ENCODE measurements around the gene PODNL1.
"Not testable (repeated sequence)": the region's sequence is repeated elsewhere in the genome, so short reads cannot be mapped to it uniquely, and the experiment has no call there.

Gene PODNL1

DNA sequence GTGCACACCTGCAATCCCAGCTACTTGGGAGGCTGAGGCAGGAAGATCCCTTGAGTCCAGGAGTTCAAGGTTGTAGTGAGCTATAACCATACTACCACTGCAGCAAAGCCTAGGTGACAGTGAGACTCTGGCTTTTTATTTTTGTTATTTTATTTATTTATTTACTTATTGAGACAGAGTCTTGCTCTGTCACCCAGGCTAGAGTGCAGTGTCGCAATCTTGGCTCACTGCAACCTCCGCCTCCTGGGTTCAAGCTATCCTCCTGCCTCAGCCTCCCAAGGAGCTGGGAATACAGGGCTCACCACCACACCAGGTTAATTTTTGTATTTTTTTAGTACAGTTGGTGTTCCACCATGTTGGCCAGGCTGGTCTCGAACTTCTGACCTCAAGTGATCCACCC, 35.3 kb upstream of the PODNL1 start:
- not testable (repeated sequence) for DNase-seq

DNA sequence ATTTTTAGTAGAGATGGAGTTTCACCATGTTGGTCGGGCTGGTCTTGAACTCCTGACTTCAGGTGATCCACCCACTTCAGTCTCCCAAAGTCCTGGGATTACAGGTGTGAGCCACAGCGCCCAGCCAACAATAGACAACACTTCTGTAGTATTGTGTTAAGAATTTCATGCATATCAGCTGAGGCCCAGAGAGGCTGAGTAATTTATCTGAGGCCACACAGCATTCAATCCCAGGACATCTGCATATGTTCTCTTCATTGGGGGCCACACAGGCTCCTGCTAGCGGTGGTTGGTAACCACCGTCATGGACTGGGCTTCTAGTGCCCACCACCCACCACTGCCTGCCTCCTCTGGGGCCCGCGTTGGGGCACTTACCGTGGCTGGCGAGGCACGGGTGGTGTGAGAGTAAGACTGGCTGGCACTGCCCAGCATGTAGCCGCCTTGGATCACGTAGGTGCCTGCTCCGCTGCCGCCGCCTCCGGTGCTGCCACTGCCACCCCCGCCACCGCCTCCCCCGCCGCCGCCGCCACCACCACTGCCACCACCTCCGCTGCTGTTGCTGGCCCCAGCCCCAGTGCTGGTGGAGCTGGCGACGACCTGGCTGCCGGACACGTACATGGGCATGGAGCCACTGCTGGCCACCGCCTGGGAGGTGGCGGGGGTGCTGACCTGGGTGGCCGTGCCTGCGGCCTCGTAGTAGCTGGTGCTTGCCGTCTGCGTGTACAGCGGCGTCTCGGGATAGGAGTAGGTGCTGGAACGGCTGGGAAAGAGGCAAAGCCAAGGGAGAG, 34.3 kb upstream of the PODNL1 start:
- DNase-seq = no peak

DNA sequence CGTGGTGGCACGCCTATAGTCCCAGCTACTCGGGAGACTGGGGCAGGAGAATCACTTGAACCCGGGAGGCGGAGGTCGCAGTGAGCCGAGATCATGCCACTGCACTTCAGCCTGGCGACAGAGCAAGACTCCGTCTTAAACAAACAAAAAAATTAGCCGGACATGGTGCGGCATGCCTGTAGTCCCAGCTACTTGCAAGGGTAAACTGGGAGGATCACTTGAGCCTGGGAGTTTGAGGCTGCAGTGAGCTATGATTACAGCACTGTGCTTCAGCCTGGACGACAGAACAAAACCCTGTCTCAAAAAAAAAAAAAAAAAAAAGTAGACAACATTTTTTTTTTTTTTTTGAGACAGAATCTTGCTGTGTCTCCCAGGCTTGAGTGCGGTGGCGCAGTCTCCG, 33.7 kb upstream of the PODNL1 start:
- DNase-seq = not testable (repeated sequence)

DNA sequence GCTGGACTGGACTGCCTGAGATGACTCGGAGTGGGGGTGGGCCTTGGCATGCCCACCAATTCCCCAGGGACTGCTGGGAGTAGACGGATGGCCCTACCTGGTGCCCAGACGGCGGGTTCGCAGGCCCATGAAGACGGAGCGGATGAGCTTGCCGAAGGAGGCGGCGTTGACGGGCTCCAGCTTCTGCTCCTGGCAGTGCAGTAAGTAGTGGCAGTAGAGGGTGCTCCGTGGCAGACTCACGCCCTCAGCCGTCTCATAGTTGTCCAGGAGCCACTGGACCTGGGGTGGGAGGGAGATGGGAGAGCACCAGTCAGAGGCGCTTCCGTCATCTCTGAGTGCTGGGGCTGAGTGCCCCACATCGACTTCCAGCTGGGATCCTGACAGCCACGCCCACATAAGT, 31.7 kb upstream of the PODNL1 start:
- DNase-seq = no peak

DNA sequence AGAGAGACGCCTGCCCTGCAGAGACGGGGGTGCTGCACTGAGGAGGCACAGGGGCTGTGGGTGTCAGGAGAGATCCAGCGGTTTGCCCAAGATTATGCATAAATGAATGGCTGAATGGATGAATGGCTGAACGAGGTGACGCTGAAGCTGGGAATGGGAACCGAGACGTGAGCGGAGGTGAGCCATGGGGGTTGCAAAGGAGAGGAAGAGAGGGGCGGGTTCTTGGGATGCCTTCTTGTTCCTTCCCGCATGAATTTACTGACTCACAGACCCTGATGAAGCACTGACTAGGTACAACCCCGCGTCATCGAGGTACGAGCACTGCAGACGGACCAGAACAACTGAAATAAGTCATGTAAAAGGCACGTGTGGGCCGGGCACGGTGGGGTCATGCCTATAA, 30.8 kb upstream of the PODNL1 start:
- DNase-seq = no peak

DNA sequence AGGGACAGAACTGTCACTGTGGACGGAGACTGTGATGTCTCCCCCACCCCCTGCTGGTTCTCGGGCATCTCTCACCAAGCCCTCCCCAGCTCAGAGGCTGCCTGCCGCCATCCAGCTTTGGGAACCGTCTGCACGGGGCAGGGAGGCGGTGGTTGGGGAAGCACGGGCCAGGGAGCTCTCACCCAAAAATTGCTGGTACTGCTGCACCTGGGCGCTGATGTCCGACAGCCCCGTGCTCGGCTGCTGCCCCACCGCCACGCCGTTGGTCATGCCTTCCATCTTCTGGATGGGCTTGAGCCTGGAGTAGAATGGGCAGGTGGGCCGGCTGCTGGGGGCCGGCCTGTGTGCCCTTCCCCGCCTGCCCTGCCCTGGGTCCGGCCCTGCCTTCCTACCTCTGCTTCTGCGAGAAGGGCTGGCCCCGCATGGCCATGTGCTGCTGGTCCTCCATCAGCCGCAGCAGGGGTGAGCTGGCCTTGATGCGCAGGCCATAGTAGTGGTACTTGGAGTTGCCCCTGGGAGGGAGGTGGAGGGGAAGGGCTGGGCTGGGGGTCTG, 30.2 kb upstream of the PODNL1 start:
- no peak for DNase-seq

DNA sequence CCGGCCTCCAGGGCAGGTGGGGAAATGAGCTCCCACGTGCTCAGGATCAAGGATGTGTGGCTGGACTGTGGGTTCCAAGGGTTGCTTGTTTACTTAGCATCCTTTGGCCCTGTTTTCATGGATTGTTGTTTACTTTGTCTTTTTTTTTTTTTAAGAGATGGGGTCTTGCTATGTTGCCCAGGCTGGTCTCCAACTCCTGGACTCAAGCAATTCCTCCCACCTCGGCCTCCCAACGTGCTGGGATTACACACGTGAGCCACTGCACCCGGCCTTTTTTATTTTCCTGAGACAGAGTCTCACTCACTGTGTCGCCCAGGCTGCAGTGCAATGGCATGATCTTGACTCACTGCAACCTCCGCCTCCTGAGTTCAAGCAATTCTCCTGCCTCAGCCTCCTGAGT, 29.0 kb upstream of the PODNL1 start:
- DNase-seq = not testable (repeated sequence)

DNA sequence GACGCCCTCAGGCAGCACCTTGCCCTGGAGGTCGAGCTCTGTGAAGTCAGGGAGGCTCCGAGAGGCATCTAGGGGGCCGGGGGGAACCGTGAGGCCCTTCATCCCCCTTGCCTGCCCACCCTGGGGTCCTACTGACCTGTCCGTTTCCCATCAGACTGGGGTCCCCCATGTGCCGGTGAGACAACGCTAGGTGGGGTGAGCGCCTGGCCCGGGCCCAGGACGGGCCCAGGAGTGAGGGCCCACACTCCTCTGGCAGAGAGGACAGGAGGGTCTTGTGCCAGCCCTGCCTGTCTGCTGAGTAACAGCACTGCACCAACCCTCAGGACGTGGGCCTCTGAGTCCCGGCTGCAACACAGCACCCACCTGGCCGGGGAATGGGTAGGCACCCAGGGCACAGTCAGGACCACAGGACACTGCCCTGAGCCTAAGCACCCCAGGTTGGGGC, 28.5 kb upstream of the PODNL1 start:
- DNase-seq = no peak

DNA sequence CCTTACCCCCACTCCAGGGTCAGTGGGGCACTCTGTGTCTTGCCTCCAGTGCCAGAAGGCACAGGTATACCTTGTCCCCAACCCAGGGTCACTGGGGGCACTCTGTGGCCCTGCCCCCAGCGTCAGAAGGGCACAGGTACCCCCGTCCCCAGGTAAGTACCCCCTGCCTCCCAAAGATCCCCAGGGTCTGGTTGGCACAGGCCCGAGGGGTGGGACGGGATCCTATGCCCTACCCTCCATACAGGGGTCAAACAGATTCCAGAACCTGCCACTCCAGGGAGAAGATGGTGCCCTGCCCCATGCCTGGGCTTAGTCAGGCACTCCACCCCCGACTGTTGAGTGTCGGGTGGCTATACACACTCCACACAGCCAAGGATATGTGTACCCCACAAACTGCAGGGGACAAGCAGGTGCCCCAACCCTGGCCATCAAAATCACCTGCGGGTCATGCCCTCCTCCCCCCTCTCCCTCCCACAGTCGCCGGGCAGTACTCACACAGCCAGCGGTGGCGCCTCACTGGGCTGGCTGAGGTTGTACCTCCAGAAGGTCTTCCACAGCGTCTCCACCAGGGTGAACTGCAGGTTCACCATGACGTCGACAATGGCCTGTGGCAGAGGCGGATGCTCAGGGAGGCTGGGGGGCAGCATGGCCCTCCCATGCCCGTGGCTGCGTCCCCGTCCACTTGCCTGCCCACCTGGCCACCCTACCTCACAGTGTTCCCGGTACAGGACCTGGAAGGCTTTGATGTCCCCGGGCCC, 27.9 kb upstream of the PODNL1 start:
- no peak for DNase-seq

DNA sequence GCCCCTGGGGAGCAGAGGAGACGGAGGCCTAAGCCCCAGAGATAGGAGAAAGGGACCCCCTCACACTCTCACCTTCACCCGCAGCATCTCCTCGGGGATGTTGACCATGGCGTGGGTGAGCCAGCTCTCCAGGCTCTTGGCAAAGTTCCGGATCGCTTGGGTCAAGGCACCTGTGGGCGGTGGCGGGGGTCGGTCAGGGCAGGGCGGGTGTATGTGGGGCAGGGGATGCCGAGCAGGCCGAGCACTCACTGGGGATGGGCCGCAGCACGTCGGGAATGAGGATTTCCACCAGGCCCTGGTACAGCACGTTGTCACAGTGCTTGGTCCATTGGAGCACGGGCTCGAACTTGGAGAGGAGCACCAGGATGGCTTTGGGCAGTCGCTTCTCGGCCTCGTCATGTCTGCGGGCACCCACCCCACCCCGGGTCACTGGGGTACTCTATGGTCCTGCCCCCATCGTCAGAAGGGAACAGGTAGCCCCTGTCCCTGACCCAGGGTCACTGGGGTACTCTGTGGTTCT, 27.2 kb upstream of the PODNL1 start:
- no peak for DNase-seq

DNA sequence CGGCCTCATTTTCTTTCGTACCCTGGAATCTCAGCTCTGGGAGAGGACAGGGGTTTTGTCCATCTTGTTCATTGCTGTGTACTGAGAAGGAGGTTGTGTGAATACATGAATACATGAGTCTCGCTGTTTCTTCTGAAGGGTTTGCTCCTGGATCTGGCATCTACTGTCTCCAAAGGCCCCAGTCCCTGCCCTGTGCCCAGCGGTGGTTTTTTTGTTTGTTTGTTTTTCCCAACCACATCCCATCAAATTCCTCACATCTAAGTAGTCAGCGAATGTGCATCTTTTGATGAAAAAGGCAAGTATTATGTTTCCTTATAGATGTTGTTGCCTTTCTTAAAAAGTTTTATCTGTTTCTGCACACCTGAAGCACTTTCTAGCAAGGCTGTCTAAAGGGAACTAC, 26.6 kb upstream of the PODNL1 start:
- no peak for DNase-seq

DNA sequence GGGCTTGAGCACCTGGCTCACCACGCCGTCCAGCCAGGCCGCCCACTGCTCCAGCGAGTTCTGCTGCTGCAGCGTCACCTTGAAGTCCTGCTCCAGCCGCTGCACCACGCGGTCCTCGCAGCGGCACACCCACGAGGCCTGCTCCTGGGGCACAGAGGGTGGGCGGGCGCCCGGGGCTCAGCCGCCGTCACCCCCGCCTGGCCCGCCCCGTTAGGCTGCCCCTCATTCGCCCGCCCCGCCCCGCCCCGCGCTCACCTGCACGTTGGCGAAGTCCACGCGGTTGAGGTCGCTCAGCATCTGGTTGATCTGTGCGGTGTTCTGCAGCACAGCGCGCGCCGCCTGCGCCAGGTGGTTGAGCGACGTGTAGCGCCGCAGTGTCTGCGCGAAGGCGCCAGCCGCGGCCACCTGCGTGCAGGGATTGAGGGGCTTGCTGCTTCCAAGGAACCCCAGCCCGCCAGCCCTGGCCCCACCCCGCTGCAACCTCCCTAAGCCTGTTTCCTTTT, 25.4 kb upstream of the PODNL1 start:
- DNase-seq = no peak

DNA sequence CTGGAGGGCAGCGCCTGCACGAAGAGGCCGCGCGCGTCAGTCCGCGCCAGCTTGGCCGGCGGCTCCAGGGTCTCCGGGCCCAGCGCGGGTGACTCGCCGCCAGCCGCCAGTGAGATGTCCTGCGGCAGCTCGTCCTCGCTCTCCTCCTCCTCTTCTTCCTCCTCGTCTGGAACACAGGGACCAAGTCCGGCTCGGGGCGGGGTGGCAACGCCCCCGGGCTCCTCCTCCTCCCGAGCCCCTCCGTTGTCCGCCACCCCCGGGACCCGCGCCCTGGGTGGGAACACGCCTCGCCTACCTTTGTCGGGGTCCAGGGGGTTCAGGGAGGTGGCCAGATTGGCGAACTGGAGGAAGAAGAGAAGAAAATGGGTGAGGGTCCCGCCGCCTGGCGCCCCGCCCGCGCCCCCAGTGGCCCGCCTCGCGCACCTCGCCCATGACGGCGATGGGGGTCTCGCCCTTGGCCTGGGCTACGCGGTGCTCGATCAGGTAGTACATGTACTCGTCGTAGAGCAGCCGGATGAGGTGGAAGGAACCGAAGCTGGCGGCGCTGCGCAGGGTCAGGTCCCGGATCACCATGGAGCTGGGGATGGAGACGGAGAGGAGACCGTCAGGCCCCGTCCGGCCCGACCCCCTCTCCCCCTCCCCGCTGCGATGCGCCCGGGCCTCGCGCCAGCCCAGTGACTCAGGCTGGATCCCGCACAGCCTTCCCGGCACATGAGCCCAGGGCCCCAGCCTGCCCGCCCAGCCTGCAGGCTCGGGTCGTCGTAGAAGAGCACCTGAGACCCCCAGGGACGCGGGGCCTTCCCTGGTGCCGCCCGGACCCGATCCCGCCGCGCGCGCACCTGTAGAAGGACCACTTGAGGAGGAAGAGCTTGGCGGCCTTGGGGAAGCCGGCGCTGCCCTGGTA, 24.7 kb upstream of the PODNL1 start:
- no peak for DNase-seq

DNA sequence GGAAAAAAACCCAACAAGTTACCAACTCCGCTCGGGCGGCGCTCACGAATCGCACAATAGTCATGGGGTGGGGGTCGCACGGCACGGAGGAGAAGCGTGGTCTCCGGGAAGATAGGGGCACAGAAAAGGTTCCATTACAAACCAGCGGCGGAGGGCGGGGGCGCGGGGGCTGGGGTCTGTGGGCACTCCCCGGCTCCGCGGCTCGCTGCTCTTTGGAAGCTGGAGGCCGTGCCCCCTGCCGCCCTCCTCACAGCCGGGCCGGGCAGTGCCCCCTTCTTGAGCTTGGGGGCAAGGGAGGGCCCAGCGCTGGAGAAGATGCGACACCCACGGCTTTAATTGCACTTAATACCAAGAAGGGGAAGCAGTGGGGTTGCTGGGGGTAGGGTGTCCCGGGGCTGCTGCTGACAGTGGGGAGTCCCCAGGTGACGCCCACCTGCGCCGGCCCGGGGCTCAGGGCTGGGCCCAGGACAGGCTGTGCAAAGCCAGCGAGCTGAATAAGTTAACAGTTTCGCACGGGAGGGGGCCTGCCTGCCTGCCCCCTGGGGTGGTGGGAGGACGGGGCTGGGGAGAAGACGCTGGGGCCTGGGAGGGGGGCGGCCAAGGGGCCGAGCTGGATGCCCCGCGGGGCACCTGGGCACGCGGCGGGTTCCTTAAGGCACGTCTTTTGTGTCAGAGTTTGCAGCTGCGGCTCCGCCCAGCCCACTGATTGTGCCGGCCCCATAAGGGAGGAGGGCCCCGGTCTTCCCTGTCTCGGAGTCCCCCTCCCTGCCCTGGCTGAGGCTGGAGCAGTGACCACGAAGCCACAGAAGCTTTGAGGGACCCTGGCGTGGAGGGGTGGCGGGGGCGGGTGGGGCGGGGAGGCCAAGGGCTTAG, 23.8 kb upstream of the PODNL1 start:
- no peak for DNase-seq

DNA sequence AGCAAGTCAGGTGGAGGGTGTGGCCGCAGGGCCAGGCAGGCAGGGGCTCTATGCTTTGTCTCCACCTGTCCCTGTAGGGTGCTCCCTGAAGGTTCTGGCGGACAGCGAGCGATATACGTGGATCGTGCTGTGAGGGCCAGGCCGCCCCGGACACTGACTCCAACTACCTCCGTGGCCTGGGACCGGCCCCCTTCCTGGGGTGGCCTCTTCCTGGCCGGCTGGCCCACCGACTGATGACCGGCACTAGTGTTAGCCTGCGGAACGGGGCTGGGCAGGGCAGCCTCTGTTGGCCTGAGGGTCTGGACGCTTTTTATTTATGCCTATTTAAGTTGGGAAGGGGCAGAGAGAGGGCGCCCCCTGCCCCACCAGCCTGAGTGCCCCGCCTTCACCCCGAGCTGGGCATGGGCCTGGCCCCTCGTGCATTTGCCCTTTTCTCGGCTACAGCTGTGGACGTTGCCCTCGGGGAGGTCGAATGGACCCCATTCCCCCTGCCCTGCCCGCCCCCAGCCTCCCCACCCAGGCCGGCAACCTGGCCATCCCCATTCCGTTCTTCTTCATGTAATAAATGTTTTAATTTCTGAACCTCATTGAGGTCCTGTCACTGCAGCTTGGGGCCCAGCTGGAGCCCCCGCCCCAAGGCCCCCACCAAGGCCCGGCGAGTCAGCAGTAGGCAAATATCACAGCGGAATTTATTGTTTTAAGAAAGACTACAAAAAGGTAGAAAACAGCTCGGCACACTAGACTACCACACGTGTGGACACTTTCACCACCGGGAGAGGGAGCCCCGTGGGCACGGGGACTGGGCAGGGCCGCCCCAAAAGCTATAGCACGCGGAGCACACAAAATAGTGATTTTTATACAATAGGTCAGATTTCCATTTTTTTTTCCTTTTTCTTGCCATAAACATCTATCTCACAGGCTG, 22.9 kb upstream of the PODNL1 start:
- DNase-seq = no peak

DNA sequence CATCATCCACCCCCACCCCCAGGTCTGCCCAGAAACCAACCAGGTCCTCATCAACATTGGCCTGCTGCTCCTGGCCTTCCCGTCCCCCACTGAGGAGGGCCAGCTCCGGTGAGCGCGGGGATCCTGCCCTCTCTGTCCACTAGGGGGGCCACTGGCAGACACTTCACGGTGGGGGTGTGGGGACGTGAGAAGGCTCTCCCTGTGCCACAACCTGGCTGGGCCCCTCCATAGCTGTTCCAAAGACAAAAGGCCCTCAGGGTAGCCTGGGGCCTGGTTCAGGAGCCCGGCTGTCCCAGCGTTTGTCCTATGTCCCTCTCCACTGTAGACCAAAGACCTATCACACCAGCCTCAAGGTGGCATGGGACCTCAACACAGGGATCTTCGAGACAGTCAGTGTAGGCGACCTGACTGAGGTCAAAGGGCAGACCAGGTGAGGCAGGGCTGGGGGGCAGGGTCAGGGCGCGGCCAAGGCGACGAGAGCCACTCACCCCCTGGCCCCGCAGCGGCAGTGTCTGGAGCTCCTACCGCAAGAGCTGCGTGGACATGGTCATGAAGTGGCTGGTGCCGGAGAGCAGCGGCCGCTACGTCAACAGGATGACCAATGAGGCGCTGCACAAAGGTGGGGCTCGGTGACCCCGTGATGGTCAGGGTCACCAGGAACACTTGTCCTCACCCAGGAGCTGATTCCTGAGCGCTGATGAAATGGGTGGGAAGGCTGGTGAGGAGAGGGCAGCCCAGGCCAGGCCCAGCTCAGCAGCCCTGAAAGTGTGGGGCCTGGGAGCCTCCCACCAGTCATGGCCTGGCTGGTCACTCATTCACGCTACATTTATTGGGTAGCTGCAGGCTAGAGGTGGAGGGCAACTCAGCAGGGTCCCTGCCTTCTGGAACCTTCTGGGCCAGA, 22.0 kb upstream of the PODNL1 start:
- no peak for DNase-seq

DNA sequence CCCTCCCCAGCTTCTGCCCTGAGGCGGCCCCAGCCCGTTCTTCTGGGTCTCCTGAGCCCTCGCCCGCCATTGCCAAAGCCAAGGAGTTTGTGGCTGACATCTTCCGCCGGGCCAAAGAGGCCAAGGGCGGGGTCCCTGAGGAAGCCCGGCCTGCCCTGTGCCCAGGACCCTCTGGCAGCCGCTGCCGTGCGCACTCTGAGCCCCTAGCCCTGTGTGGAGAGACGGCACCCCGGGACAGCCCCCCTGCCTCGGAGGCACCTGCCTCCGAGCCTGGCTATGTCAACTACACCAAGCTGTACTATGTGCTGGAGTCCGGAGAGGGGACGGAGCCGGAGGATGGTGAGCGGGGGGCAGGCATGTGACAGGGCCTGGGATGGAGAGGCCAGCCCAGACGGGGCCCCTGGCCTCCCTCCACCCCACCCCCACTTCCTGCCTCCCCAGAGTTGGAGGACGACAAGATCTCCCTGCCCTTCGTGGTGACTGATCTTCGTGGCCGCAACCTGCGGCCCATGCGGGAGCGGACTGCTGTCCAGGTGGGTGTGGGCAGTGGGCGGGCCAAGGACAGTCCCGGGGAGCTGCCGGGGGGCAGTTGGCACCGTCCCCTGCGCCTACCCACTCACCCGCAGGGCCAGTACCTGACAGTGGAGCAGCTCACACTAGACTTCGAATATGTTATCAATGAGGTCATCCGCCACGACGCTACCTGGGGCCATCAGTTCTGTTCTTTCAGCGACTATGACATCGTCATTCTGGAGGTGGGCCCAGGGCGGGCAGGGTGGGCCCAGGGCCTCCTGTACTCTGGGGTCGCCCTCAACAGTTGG, 21.1 kb upstream of the PODNL1 start:
- DNase-seq = no peak

DNA sequence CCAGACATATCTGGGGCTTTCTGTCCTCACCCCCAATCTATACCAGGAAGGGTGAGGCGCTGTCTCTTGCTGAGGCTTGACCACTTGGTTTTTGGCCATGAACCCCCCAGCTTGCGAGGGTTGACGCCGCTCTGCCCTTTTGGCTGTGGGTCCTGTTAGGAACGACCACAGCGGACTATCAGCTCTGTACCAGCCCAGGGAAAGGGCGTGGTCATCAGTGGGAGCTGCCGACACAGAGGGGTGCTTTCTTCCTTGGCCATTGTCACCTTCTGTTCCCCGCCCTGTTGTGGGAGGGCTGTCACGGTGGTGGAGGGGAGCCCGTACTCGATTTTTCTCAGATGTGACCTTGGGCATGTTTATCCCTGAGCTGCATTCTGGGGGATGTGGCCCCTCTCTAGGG, 19.8 kb upstream of the PODNL1 start:
- no peak for DNase-seq
